Breast epithelium (tissue), 4 donors: Measurements from ENCODE around the gene SYT6. TPM values are rescaled to one million over a fixed set of nuclear protein-coding genes. Genes with fewer than 3 reads are reported as not detected.

Experiments used
- DNase-seq, 2 donors: peaks; one replicate each; pipeline ENCODE4 v3.0.0-alpha.2; 2019; ENCODE audit warnings: low spot score in 2 of 2
- H3K27ac ChIP-seq, 2 donors: fragments of 200-600 bp; sonication (generic) in 1 of 2; one replicate each; pipeline ENCODE4 v1.5.1; 2016 to 2019; ENCODE audit warnings: mild to moderate bottlenecking in 1 of 2
- H3K27me3 ChIP-seq, 2 donors: fragments of 200-600 bp; sonication (generic) in 1 of 2; one replicate each; pipeline versions ENCODE4 v1.5.1 to v1.6.0; 2017 to 2019; ENCODE audit warnings: control low read depth in 1 of 2, mild to moderate bottlenecking in 1 of 2
- H3K36me3 ChIP-seq: fragments of 200-600 bp; one replicate; pipeline ENCODE4 v1.5.1; 2019
- H3K4me1 ChIP-seq, 2 donors: fragments of 200-600 bp; sonication (generic); one replicate each; pipeline ENCODE4 v1.5.1; 2016 to 2019; ENCODE audit warnings: control low read depth in 1 of 2
- H3K4me3 ChIP-seq, 3 donors: fragments of 200-600 bp; sonication (generic); 1 replicate in 2 of 3; 2 replicates in 1 of 3; pipeline ENCODE4 v1.5.1; 2016 to 2019; ENCODE audit warnings: mild to moderate bottlenecking in 3 of 3, moderate library complexity in 2 of 3
- H3K9me3 ChIP-seq, 2 donors: fragments of 200-600 bp; sonication (generic) in 1 of 2; one replicate each; pipeline ENCODE4 v1.5.1; 2016 to 2019; ENCODE audit warnings: control low read depth in 1 of 2
- CTCF ChIP-seq, 3 donors: fragments of 450-650 bp; IDR thresholded peaks; one replicate each; pipeline ENCODE4 v1.5.1; 2016 to 2017; ENCODE audit warnings: antibody characterized with exemption in 3 of 3, mild to moderate bottlenecking in 3 of 3, moderate library complexity in 3 of 3
- POLR2A ChIP-seq: fragments of 450-650 bp; IDR thresholded peaks from one replicate; pipeline ENCODE4 v1.6.1; 2016; ENCODE audit warnings: antibody characterized with exemption, mild to moderate bottlenecking, moderate library complexity
- POLR2AphosphoS5 ChIP-seq, 3 donors: sonication (generic); formaldehyde crosslinking; IDR thresholded peaks; one replicate each; pipeline ENCODE4 v1.6.1; 2017; ENCODE audit warnings: antibody characterized with exemption in 3 of 3
- intact Hi-C: fragments of 100-400 bp; cut with DNase I; formaldehyde crosslinking; loops from one replicate; pipeline ENCODE4 v1.15.1; 2023; ENCODE audit warnings: low total_unique reads
- total RNA-seq, 3 donors: library from RNA; depleted of rRNA; stranded (reverse); fragments of >200 nt; gene quantifications; one replicate each; pipeline ENCODE4 v1.1.0, GENCODE V29; 2016

The SYT6 gene
- total RNA-seq, 3 donors from 2014 or later, result under 0.01 to 0.15 (median under 0.01) TPM

- Histone ChIP-seq H3K36me3 (no peaks in the 10 kb centered on the region), H3K4me1 (no peaks in the 10 kb centered on the region), H3K27ac (no peak overlapping the region), H3K27me3 (no peaks in the 10 kb centered on the region), H3K9me3 (no peaks in the 10 kb centered on the region), H3K4me3 (no peak overlapping the region)
- intact Hi-C loops, result no loop called here
- TF ChIP-seq POLR2A (no peak), CTCF (IDR thresholded peaks at IDR 0.05) (no peak), POLR2AphosphoS5 (IDR thresholded peaks at IDR 0.05) (no peak)
- no peak for DNase-seq
Observed at GRCh38 chr1:114130213-114130612, 23.5 kb downstream of the SYT6 start.

- Histone ChIP-seq H3K27ac (no peak overlapping the region), H3K36me3 (no peaks in the 10 kb centered on the region), H3K4me3 (no peak overlapping the region), H3K27me3 (no peaks in the 10 kb centered on the region), H3K9me3 (no peaks in the 10 kb centered on the region), H3K4me1 (no peaks in the 10 kb centered on the region)
- no peak for DNase-seq
- intact Hi-C loops, result no loop called here
- TF ChIP-seq CTCF (IDR thresholded peaks at IDR 0.05), result no peak
- no peak for TF ChIP-seq POLR2A
- TF ChIP-seq POLR2AphosphoS5 (IDR thresholded peaks at IDR 0.05), result no peak
Observed at GRCh38 chr1:114128293-114128692, 25.4 kb downstream of the SYT6 start.

- H3K27me3 ChIP-seq, result no peaks in the 10 kb centered on the region
- no peak for DNase-seq
- H3K4me1 ChIP-seq, result no peaks in the 10 kb centered on the region
- no peaks in the 10 kb centered on the region for H3K9me3 ChIP-seq
- no peak overlapping the region for H3K4me3 ChIP-seq
- TF ChIP-seq POLR2A (no peak), CTCF (IDR thresholded peaks at IDR 0.05) (no peak), POLR2AphosphoS5 (IDR thresholded peaks at IDR 0.05) (no peak)
- intact Hi-C loops, result no loop called here
- H3K36me3 ChIP-seq, result no peaks in the 10 kb centered on the region
- H3K27ac ChIP-seq, result no peak overlapping the region
Observed at GRCh38 chr1:114126261-114127095, 27.2 kb downstream of the SYT6 start.

GRCh38 chr1:114124644-114125043, 29.0 kb downstream of the SYT6 start:
- TF ChIP-seq CTCF (IDR thresholded peaks at IDR 0.05) (no peak), POLR2A (no peak), POLR2AphosphoS5 (IDR thresholded peaks at IDR 0.05) (no peak)
- intact Hi-C loops, result no loop called here
- Histone ChIP-seq H3K4me3 (no peak overlapping the region), H3K9me3 (no peaks in the 10 kb centered on the region), H3K4me1 (no peaks in the 10 kb centered on the region), H3K27me3 (no peaks in the 10 kb centered on the region), H3K27ac (no peak overlapping the region), H3K36me3 (no peaks in the 10 kb centered on the region)
- no peak for DNase-seq

- intact Hi-C loops, result no loop called here
- no peaks in the 10 kb centered on the region for H3K9me3 ChIP-seq
- TF ChIP-seq POLR2AphosphoS5 (IDR thresholded peaks at IDR 0.05), result no peak
- no peak for TF ChIP-seq POLR2A
- no peak for TF ChIP-seq CTCF (IDR thresholded peaks at IDR 0.05)
- no peaks in the 10 kb centered on the region for H3K4me1 ChIP-seq
- no peaks in the 10 kb centered on the region for H3K36me3 ChIP-seq
- DNase-seq, result no peak
- H3K27ac ChIP-seq, result no peak overlapping the region
- no peaks in the 10 kb centered on the region for H3K27me3 ChIP-seq
- no peak overlapping the region for H3K4me3 ChIP-seq
Observed at GRCh38 chr1:114122941-114123618, 30.6 kb downstream of the SYT6 start.
